Osteocyte (in vitro differentiated cells): ENCODE results near the gene SH3GLB1. TPM values are rescaled to one million over a fixed set of nuclear protein-coding genes. Genes with fewer than 3 reads are reported as not detected.

Experiments used
- DNase-seq: peaks from one replicate; pipeline ENCODE4 v3.0.0; 2021; ENCODE audit warnings: mixed read lengths; ENCODE audit not compliant: unreplicated experiment; ENCODE audit errors: extremely low spot score
- H3K27ac Mint-ChIP-seq: one replicate; pipeline ENCODE4 v1.8.0; 2021; ENCODE audit warnings: mild to moderate bottlenecking, mixed read lengths; ENCODE audit not compliant: unreplicated experiment
- H3K27me3 Mint-ChIP-seq: one replicate; pipeline ENCODE4 v1.8.0; 2021; ENCODE audit warnings: mixed read lengths; ENCODE audit not compliant: unreplicated experiment
- H3K36me3 Mint-ChIP-seq: one replicate; pipeline ENCODE4 v1.8.0; 2021; ENCODE audit warnings: mixed read lengths; ENCODE audit not compliant: unreplicated experiment
- H3K4me1 Mint-ChIP-seq: one replicate; pipeline ENCODE4 v1.8.0; 2021; ENCODE audit warnings: mixed read lengths; ENCODE audit not compliant: unreplicated experiment
- H3K4me3 Mint-ChIP-seq: one replicate; pipeline ENCODE4 v1.8.0; 2021; ENCODE audit warnings: mild to moderate bottlenecking, moderate library complexity, mixed read lengths; ENCODE audit not compliant: unreplicated experiment
- H3K9me3 Mint-ChIP-seq: one replicate; pipeline ENCODE4 v1.8.0; 2021; ENCODE audit warnings: mixed read lengths; ENCODE audit not compliant: unreplicated experiment
- CTCF ChIP-seq: fragments of 200-600 bp; sonication (generic); IDR thresholded peaks from 2 replicates; pipeline ENCODE4 v1.5.0; 2021; ENCODE audit warnings: antibody characterized with exemption, mild to moderate bottlenecking, moderate library complexity
- total RNA-seq: library from RNA; stranded (reverse); gene quantifications from 2 replicates; pipeline ENCODE4 v1.2.1, GENCODE V29; 2021

Gene SH3GLB1
- total RNA-seq, 1 donor from 2014 or later: 80.5 TPM

- Mint-ChIP-seq H3K4me3 (no peak overlapping the region), H3K4me1 (peaks cover 9% of the 10 kb centered on the region), H3K27me3 (peaks cover 11% of the 10 kb centered on the region), H3K9me3 (no peaks in the 10 kb centered on the region), H3K27ac (no peak overlapping the region), H3K36me3 (peaks cover 22% of the 10 kb centered on the region)
- DNase-seq: no peak
- TF ChIP-seq CTCF: no peak
These were observed 44.4 kb downstream of the SH3GLB1 start for GRCh38 chr1:86748622-86749373.

GRCh38 chr1:86750076-86750475, 45.7 kb downstream of the SH3GLB1 start:
- H3K9me3 Mint-ChIP-seq: no peaks in the 10 kb centered on the region
- H3K4me3 Mint-ChIP-seq: no peak overlapping the region
- TF ChIP-seq CTCF: no peak
- DNase-seq: no peak
- H3K4me1 Mint-ChIP-seq: peaks cover 9% of the 10 kb centered on the region
- no peak overlapping the region for H3K27ac Mint-ChIP-seq
- peaks cover 16% of the 10 kb centered on the region for H3K27me3 Mint-ChIP-seq
- H3K36me3 Mint-ChIP-seq: peaks cover 11% of the 10 kb centered on the region

GRCh38 chr1:86750530-86750929, 46.2 kb downstream of the SH3GLB1 start:
- no peak for DNase-seq
- H3K9me3 Mint-ChIP-seq: no peaks in the 10 kb centered on the region
- peaks cover 9% of the 10 kb centered on the region for H3K4me1 Mint-ChIP-seq
- no peak overlapping the region for H3K4me3 Mint-ChIP-seq
- TF ChIP-seq CTCF: no peak
- no peak overlapping the region for H3K27ac Mint-ChIP-seq
- H3K27me3 Mint-ChIP-seq: peaks cover 16% of the 10 kb centered on the region
- peaks cover 7% of the 10 kb centered on the region for H3K36me3 Mint-ChIP-seq

- Mint-ChIP-seq H3K27ac (no peak overlapping the region), H3K27me3 (peaks cover 16% of the 10 kb centered on the region), H3K4me3 (no peak overlapping the region), H3K4me1 (peaks cover 9% of the 10 kb centered on the region), H3K36me3 (no peaks in the 10 kb centered on the region), H3K9me3 (no peaks in the 10 kb centered on the region)
- no peak for DNase-seq
- TF ChIP-seq CTCF: no peak
These were observed 47.5 kb downstream of the SH3GLB1 start for GRCh38 chr1:86751923-86752322.

- H3K27ac Mint-ChIP-seq: no peak overlapping the region
- DNase-seq: no peak
- H3K27me3 Mint-ChIP-seq: peaks cover 16% of the 10 kb centered on the region
These were observed 49.3 kb downstream of the SH3GLB1 start for GRCh38 chr1:86753700-86754099.

More at GRCh38 chr1:86753700-86754099, 49.3 kb downstream of the SH3GLB1 start:
- Mint-ChIP-seq H3K9me3 (no peaks in the 10 kb centered on the region), H3K4me3 (no peak overlapping the region), H3K36me3 (no peaks in the 10 kb centered on the region), H3K4me1 (no peaks in the 10 kb centered on the region)
- peak; percentile 26 for TF ChIP-seq CTCF
